Measurements from ENCODE around the gene SIAH2.

- TF ChIP-seq POLR2AphosphoS5 (IDR thresholded peaks at IDR 0.05; ENCODE audit: borderline replicate concordance, low read depth, low read length): no peak
- TF ChIP-seq EZH2 (IDR thresholded peaks at IDR 0.05): no peak
These were observed 3.0 kb downstream of the SIAH2 start for GRCh38 chr3:150759947-150760346.

Data from SK-N-MC (cell line).